Measurements from ENCODE around the gene PALMD. TPM values are rescaled to one million over a fixed set of nuclear protein-coding genes. Genes with fewer than 3 reads are reported as not detected.

PALMD gene
- total RNA-seq, 2 experiments from 2014 or later, result not detected

DNA sequence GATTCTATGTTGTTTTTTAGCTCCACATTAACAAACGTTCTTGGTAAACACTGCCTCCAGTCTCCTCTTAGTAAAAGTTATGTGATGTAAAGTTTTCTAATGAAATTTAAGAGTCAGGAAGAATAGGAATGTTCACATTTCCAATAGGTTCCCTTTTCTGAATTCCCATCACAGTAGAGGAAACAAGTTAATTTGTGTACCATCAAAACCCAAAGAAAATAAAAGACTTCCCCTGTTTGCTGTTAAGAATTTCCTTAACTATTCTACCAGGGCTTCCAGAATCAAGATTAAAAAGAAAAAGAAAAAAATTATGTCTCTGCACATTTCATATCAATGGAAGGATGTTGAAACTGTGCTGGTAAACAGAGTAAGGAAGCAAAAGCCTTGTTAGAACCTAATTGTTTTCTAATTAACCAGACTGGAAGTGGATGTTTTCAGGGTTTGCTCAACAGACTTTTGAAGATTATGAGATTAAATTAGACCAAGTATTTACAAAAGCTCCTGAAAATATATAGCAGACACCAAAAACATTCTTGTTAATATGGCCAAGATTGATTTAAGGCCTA is 43.4 kb upstream of the PALMD start:
- H3K36me3 Mint-ChIP-seq (ENCODE audit: low read depth), result no peaks in the 10 kb centered on the region
- Histone ChIP-seq H3K27me3 (ENCODE audit: control insufficient read depth in 1 of 2, insufficient read depth in 2 of 2, low read length in 2 of 2) (no peaks in the 10 kb centered on the region), H3K4me3 (ENCODE audit: low read length) (no peak overlapping the region), H3K4me1 (ENCODE audit: insufficient read depth, low read length) (no peaks in the 10 kb centered on the region), H3K9me3 (ENCODE audit: control insufficient read depth in 1 of 2, insufficient read depth in 1 of 2, low read length in 2 of 2) (no peaks in the 10 kb centered on the region), H3K36me3 (ENCODE audit: insufficient read depth, low read length) (no peaks in the 10 kb centered on the region), H3K27ac (ENCODE audit: low read depth in 1 of 2, low read length in 2 of 2) (no peak overlapping the region)
- DNase-seq (no peak), ATAC-seq (ENCODE audit: poor library complexity) (no peak)
- no peaks in the 10 kb centered on the region for H3K27me3 Mint-ChIP-seq
- no peak overlapping the region for H3K4me3 Mint-ChIP-seq
- no peaks in the 10 kb centered on the region for H3K4me1 Mint-ChIP-seq (ENCODE audit: low read depth)
- H3K27ac Mint-ChIP-seq, result no peak overlapping the region
- ChIA-PET CTCF (no interaction called here), POLR2A (no interaction called here)
- TF ChIP-seq, protein P1, sequence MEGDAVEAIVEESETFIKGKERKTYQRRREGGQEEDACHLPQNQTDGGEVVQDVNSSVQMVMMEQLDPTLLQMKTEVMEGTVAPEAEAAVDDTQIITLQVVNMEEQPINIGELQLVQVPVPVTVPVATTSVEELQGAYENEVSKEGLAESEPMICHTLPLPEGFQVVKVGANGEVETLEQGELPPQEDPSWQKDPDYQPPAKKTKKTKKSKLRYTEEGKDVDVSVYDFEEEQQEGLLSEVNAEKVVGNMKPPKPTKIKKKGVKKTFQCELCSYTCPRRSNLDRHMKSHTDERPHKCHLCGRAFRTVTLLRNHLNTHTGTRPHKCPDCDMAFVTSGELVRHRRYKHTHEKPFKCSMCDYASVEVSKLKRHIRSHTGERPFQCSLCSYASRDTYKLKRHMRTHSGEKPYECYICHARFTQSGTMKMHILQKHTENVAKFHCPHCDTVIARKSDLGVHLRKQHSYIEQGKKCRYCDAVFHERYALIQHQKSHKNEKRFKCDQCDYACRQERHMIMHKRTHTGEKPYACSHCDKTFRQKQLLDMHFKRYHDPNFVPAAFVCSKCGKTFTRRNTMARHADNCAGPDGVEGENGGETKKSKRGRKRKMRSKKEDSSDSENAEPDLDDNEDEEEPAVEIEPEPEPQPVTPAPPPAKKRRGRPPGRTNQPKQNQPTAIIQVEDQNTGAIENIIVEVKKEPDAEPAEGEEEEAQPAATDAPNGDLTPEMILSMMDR (IDR thresholded peaks at IDR 0.05), result no peak
- no peaks in the 10 kb centered on the region for H3K9me3 Mint-ChIP-seq
- intact Hi-C loops (cut with DNase I, micrococcal nuclease), result no loop called here

- Mint-ChIP-seq H3K27ac (no peak overlapping the region), H3K27me3 (no peaks in the 10 kb centered on the region), H3K36me3 (ENCODE audit: low read depth) (no peaks in the 10 kb centered on the region), H3K4me3 (no peak overlapping the region), H3K4me1 (ENCODE audit: low read depth) (no peaks in the 10 kb centered on the region), H3K9me3 (no peaks in the 10 kb centered on the region)
- Histone ChIP-seq H3K9me3 (ENCODE audit: control insufficient read depth in 1 of 2, insufficient read depth in 1 of 2, low read length in 2 of 2) (no peaks in the 10 kb centered on the region), H3K4me3 (ENCODE audit: low read length) (no peak overlapping the region), H3K27me3 (ENCODE audit: control insufficient read depth in 1 of 2, insufficient read depth in 2 of 2, low read length in 2 of 2) (no peaks in the 10 kb centered on the region), H3K4me1 (ENCODE audit: insufficient read depth, low read length) (no peaks in the 10 kb centered on the region), H3K27ac (ENCODE audit: low read depth in 1 of 2, low read length in 2 of 2) (no peak overlapping the region), H3K36me3 (ENCODE audit: insufficient read depth, low read length) (no peaks in the 10 kb centered on the region)
- ChIA-PET CTCF (no interaction called here), POLR2A (no interaction called here)
- no peak for ATAC-seq (ENCODE audit: poor library complexity)
- TF ChIP-seq, protein P1 (IDR thresholded peaks at IDR 0.05), result no peak
- intact Hi-C loops (cut with DNase I, micrococcal nuclease), result no loop called here
- no peak for DNase-seq
These were observed 42.0 kb upstream of the PALMD start for GRCh38 chr1:99603699-99604560.

- H3K4me3 Mint-ChIP-seq, result no peak overlapping the region
- no peaks in the 10 kb centered on the region for H3K4me1 ChIP-seq (ENCODE audit: insufficient read depth, low read length)
- H3K9me3 Mint-ChIP-seq, result no peaks in the 10 kb centered on the region
- H3K4me1 Mint-ChIP-seq (ENCODE audit: low read depth), result no peaks in the 10 kb centered on the region
- intact Hi-C loops (cut with DNase I, micrococcal nuclease), result no loop called here
- H3K4me3 ChIP-seq (ENCODE audit: low read length), result no peak overlapping the region
- H3K36me3 ChIP-seq (ENCODE audit: insufficient read depth, low read length), result no peaks in the 10 kb centered on the region
- DNase-seq (no peak), ATAC-seq (ENCODE audit: poor library complexity) (no peak)
- H3K27me3 ChIP-seq (ENCODE audit: control insufficient read depth in 1 of 2, insufficient read depth in 2 of 2, low read length in 2 of 2), result no peaks in the 10 kb centered on the region
- TF ChIP-seq, protein P1 (IDR thresholded peaks at IDR 0.05), result no peak
- H3K27me3 Mint-ChIP-seq, result no peaks in the 10 kb centered on the region
- H3K36me3 Mint-ChIP-seq (ENCODE audit: low read depth), result no peaks in the 10 kb centered on the region
- no peaks in the 10 kb centered on the region for H3K9me3 ChIP-seq (ENCODE audit: control insufficient read depth in 1 of 2, insufficient read depth in 1 of 2, low read length in 2 of 2)
- no peak overlapping the region for H3K27ac ChIP-seq (ENCODE audit: low read depth in 1 of 2, low read length in 2 of 2)
- CTCF ChIA-PET, result no interaction called here
- POLR2A ChIA-PET, result no interaction called here
- no peak overlapping the region for H3K27ac Mint-ChIP-seq
These were observed 39.6 kb upstream of the PALMD start for GRCh38 chr1:99606306-99606705.

All from CD4-positive, alpha-beta T cell (primary cell).